Ammon's horn (tissue), 1 donor: ENCODE results near the gene PXDC1.

Source experiments
- DNase-seq: peaks from one replicate; pipeline ENCODE4 v3.0.0-alpha.2; 2016; ENCODE audit warnings: low spot score

PXDC1 gene

GRCh38 chr6:3746696-3747095, 4.8 kb downstream of the PXDC1 start:
- DNase-seq = no peak

- DNase-seq = no peak
These were observed 5.3 kb downstream of the PXDC1 start for GRCh38 chr6:3746119-3746691.

GRCh38 chr6:3745566-3746118, 5.9 kb downstream of the PXDC1 start:
- no peak for DNase-seq

- no peak for DNase-seq
These were observed 6.5 kb downstream of the PXDC1 start for GRCh38 chr6:3744901-3745470.

GRCh38 chr6:3744211-3744900, 7.2 kb downstream of the PXDC1 start:
- no peak for DNase-seq

GRCh38 chr6:3743541-3743940, 8.0 kb downstream of the PXDC1 start:
- DNase-seq = no peak

- peak; percentile 89 for DNase-seq
These were observed 8.8 kb downstream of the PXDC1 start for GRCh38 chr6:3742426-3743344.

GRCh38 chr6:3742076-3742425, 9.5 kb downstream of the PXDC1 start:
- no peak for DNase-seq

- DNase-seq = no peak
These were observed 10.0 kb downstream of the PXDC1 start for GRCh38 chr6:3741477-3741871.

- no peak for DNase-seq
These were observed 10.7 kb downstream of the PXDC1 start for GRCh38 chr6:3740551-3741476.

GRCh38 chr6:3739311-3739897, 12.1 kb downstream of the PXDC1 start:
- no peak for DNase-seq

- DNase-seq = no peak
These were observed 13.0 kb downstream of the PXDC1 start for GRCh38 chr6:3738381-3739131.

- no peak for DNase-seq
These were observed 13.7 kb downstream of the PXDC1 start for GRCh38 chr6:3737831-3738210.

- DNase-seq = no peak
These were observed 14.2 kb downstream of the PXDC1 start for GRCh38 chr6:3737149-3737830.

- no peak for DNase-seq
These were observed 16.4 kb downstream of the PXDC1 start for GRCh38 chr6:3735029-3735605.

GRCh38 chr6:3734023-3734422, 17.5 kb downstream of the PXDC1 start:
- no peak for DNase-seq

GRCh38 chr6:3733321-3733925, 18.1 kb downstream of the PXDC1 start:
- no peak for DNase-seq

GRCh38 chr6:3732345-3733141, 19.0 kb downstream of the PXDC1 start:
- peak; percentile 88 for DNase-seq
